HepG2 (cell line): ENCODE data around the gene PIP5KL1. TPM values are rescaled to one million over a fixed set of nuclear protein-coding genes. Genes with fewer than 3 reads are reported as not detected.

Source experiments
- FOXO1 ChIP-seq: sonication (generic); formaldehyde crosslinking; IDR thresholded peaks from 2 replicates; pipeline ENCODE4 v1.4.0; 2020; ENCODE audit warnings: missing genetic modification reagents
- KAT8 ChIP-seq: IDR thresholded peaks from 2 replicates; pipeline ENCODE4 v1.6.1; 2016; ENCODE audit warnings: missing genetic modification reagents, missing compliant biosample characterization
- SRSF1 ChIP-seq: fragments of 200-400 bp; formaldehyde crosslinking; optimal IDR thresholded peaks from 2 replicates; pipeline ENCODE3; 2017; ENCODE audit warnings: mild to moderate bottlenecking, low read depth, low read length, moderate library complexity
- ZBTB40 ChIP-seq, 2 experiments: fragments of 450-650 bp in 1 of 2; sonication (generic) in 1 of 2; formaldehyde crosslinking in 1 of 2; IDR thresholded peaks; 2 replicates each; pipeline versions ENCODE4 v1.6.1 to v1.8.0; 2016 to 2022; ENCODE audit warnings: antibody characterized with exemption in 1 of 2, mild to moderate bottlenecking in 1 of 2, missing genetic modification reagents in 1 of 2
- ZFP91 ChIP-seq: sonication (generic); formaldehyde crosslinking; IDR thresholded peaks from 2 replicates; pipeline ENCODE4 v1.9.0; 2022; ENCODE audit warnings: missing genetic modification reagents, mild to moderate bottlenecking, borderline replicate concordance
- ZNF275 ChIP-seq: sonication (generic); formaldehyde crosslinking; IDR thresholded peaks from 2 replicates; pipeline ENCODE4 v1.8.0; 2022; ENCODE audit warnings: missing genetic modification reagents, mild to moderate bottlenecking, inconsistent platforms, borderline replicate concordance
- ZNF281 ChIP-seq: sonication (generic); formaldehyde crosslinking; IDR thresholded peaks from 2 replicates; pipeline ENCODE4 v1.4.0; 2020; ENCODE audit warnings: missing genetic modification reagents, borderline replicate concordance
- ZNF510 ChIP-seq: sonication (generic); formaldehyde crosslinking; IDR thresholded peaks from 2 replicates; pipeline ENCODE4 v1.4.0; 2020; ENCODE audit warnings: low read depth, mild to moderate bottlenecking, missing genetic modification reagents
- ZNF546 ChIP-seq: sonication (generic); formaldehyde crosslinking; conservative IDR thresholded peaks from 2 replicates; pipeline ENCODE4 v1.8.1; 2023; ENCODE audit warnings: mild to moderate bottlenecking, missing genetic modification reagents
- ZNF776 ChIP-seq: sonication (generic); formaldehyde crosslinking; IDR thresholded peaks from 2 replicates; pipeline ENCODE4 v1.4.0; 2020; ENCODE audit warnings: mild to moderate bottlenecking, missing genetic modification reagents
- ZSCAN30 ChIP-seq: sonication (generic); formaldehyde crosslinking; IDR thresholded peaks from 2 replicates; pipeline ENCODE4 v1.5.0; 2020; ENCODE audit warnings: mild to moderate bottlenecking, missing genetic modification reagents
- ZSCAN9 ChIP-seq: IDR thresholded peaks from 2 replicates; pipeline ENCODE4 v1.6.1; 2016; ENCODE audit warnings: borderline replicate concordance
- polyA plus RNA-seq, 8 experiments: library from polyadenylated mRNA; depleted of rRNA in 3 of 8; stranded (reverse) in 7 of 8; unstranded in 1 of 8; fragments of >200 nt; fragmentation: Illumina TruSeq in 4 of 8; extraction: Trizol in 4 of 8; gene quantifications; 2 replicates each; pipeline versions ENCODE4 v1.2.1 to v1.2.3, GENCODE V29; 2011 to 2016; ENCODE audit warnings: low read depth in 4 of 8, missing spikeins in 1 of 8, mixed read lengths in 1 of 8; ENCODE audit not compliant: insufficient read depth in 1 of 8
- total RNA-seq, 5 experiments: library from RNA; depleted of rRNA; stranded (reverse); fragments of >200 nt; fragmentation: Illumina TruSeq; extraction: Trizol; gene quantifications; 2 replicates each; pipeline ENCODE4 v1.2.3, GENCODE V29; 2016; ENCODE audit warnings: low read depth in 1 of 5

Gene PIP5KL1
- total and polyA plus RNA-seq, 2 of the 13 experiments (the other 11 are each of a cell fraction or from before 2014, with no cell fraction given): 0.20 to 0.49 TPM

GRCh38 chr9:127950513-127951289 is 20.1 kb upstream of the PIP5KL1 start (continued):
- TF ChIP-seq ZNF776 (CRISPR knock-in tag): no peak
- peak; percentile 80; the same call in 1 of the 2 replicates for TF ChIP-seq ZFP91 (CRISPR knock-in tag)
- peak; percentile 95 for TF ChIP-seq FOXO1 (CRISPR knock-in tag)
- peak; percentile 55; the same call in 1 of the 2 replicates for TF ChIP-seq ZNF510 (CRISPR knock-in tag)
- TF ChIP-seq ZBTB40 (IDR thresholded peaks at IDR 0.05): no peak
- TF ChIP-seq ZBTB40 (CRISPR knock-in tag; IDR thresholded peaks at IDR 0.05): no peak; the same call in none of the 2 replicates
- TF ChIP-seq ZSCAN30 (CRISPR knock-in tag): no peak
- TF ChIP-seq KAT8 (CRISPR knock-in tag): peak; percentile 82
- peak; percentile 75; the same call in 1 of the 2 replicates for TF ChIP-seq ZSCAN9 (CRISPR knock-in tag)
- TF ChIP-seq ZNF281 (CRISPR knock-in tag): peak; percentile 56; the same call in 1 of the 2 replicates
- TF ChIP-seq ZNF275 (CRISPR knock-in tag): no peak
- TF ChIP-seq SRSF1: peak; percentile 100
- no peak for TF ChIP-seq ZNF546 (CRISPR knock-in tag)
